NK-92 treated with Interleukin-12 subunit alpha and Interleukin-12 subunit beta, amount 100 ng/mL, for 24 hours (cell line): Measurements from ENCODE around the gene EIF4G2.

Experiments used
- DNase-seq: peaks from one replicate; lab custom pipeline; 2025; lab: John Stamatoyannopoulos, UW

EIF4G2 gene

GRCh38 chr11:10771457-10771856, 37.3 kb downstream of the EIF4G2 start:
- DNase-seq = no peak

- DNase-seq = no peak
Observed at GRCh38 chr11:10770626-10771254, 38.0 kb downstream of the EIF4G2 start.

DNA sequence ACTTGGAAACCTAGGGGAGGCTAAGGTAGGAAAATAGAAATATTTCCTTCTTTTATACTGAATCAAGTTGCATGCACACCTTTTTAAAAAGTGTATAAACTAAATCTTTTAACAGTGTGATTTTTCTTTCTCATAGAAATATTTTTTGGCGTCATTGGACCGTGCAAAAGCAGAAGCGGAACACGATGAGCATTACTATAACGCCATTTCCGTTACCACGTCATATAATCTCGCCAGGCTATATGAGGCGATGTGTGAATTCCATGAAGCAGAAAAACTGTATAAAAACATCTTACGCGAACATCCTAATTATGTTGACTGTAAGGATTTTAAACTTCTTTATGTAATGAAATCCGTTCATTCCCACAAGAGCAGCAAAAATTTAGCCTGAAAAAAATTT, 44.3 kb downstream of the EIF4G2 start:
- DNase-seq = no peak

- no peak for DNase-seq
Observed at GRCh38 chr11:10763766-10764165, 45.0 kb downstream of the EIF4G2 start.

DNA sequence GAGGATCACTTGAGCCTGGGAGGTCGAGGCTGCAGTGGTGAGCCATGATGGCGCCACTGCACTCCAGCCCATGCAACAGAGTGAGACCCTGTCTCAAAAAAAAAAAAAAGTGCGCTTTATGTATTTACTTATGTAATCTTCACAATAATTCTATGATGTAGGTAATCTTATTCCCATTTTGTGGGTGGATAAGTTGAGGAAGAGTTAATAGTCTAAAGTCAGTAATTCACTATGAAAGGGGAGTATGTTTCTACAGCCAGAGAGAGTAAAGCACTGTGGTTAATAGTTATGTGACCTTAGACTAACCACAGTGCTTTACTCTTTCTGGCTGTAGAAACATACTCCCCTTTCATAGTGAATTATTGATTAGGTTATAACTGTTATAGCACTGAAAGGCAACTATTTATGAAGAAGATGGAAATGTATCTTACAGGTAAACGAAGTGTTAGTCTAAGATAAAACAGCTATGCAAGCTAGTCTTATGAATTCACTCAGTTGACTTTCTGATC, 45.8 kb downstream of the EIF4G2 start:
- DNase-seq = no peak

DNA sequence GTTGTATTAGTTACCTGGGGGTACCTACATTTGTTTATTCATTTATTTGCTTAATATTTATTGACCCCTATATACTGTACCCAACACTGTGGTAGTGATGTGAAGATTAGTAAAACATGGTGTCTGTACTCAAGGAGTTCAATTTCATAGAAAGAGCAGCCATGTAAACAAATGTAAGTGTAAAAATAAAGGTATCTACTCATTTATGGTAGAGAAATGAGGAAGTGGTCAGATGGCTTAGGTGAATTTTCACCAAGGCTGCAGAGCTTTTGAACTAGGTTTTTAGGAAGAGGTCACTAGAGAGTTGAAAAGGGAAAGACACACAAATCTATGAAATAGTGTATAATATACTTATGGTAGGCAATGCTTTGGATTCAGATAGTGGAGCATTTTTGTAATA, 46.5 kb downstream of the EIF4G2 start:
- DNase-seq = no peak

DNA sequence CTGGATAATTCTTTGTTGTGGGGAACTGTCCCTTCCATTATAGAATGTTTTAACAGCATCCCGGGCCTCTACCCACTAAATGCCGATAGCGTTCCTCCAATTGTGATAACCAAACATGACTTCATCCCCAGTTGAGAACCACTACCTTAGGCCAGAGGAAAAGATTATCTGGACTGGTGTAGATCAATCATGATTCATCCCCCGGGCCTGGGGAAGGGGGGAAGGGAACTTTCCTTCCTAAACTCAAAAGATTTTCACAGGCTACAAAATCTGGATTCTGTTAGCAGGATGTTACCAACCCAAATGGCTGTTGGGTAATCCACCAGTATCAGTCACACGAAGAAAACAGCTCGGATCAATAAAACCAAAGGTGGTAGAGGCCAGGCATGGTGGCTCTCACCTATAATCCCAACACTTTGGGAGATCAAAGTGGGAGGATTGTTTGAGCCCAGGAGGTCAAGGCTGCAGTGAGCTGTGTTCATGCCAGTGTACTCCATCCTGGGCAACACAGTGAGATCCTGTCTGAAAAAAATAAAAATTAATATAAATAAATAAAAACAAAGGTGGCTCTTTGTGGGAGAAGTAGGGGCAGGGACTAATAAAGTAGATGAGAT, 47.5 kb downstream of the EIF4G2 start:
- no peak for DNase-seq

- no peak for DNase-seq
Observed at GRCh38 chr11:10758957-10759356, 49.8 kb downstream of the EIF4G2 start.

GRCh38 chr11:10752486-10752885, 56.2 kb downstream of the EIF4G2 start:
- DNase-seq = no peak

GRCh38 chr11:10752061-10752460, 56.7 kb downstream of the EIF4G2 start:
- DNase-seq = no peak

DNA sequence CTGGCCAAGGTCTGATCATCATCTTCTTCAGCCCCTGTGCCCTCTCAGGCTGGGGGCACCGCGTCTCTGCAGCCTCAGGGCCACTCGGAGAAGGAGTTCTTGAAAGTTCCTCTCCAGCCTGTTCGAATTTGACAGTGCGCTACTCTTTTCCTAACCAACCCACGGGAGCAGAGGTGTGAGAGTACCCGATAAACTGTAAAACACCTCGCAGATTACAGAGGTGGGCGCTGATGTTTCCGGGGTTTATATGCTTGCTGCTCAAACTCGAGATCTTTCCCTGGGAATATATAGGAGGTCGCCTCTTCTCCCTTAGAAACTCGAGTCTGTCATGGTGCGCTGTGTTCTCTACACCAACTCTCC, 57.2 kb downstream of the EIF4G2 start:
- no peak for DNase-seq

- peak; percentile 91 for DNase-seq
Observed at GRCh38 chr11:10750838-10751580, 57.7 kb downstream of the EIF4G2 start, which contains the start of gene CTR9. Gene CTR9, plus strand, starts transcription at chr11:10751246. Its CDS starts 167 bp downstream, at chr11:10751413.

- DNase-seq = no peak
Observed at GRCh38 chr11:10749476-10749875, 59.2 kb downstream of the EIF4G2 start.

- DNase-seq = no peak
Observed at GRCh38 chr11:10747733-10748132, 61.0 kb downstream of the EIF4G2 start.
